Prostate gland (tissue), 2 donors: Measurements from ENCODE around the gene SPNS2. TPM values are rescaled to one million over a fixed set of nuclear protein-coding genes. Genes with fewer than 3 reads are reported as not detected.

Experiments
- DNase-seq: peaks from one replicate; pipeline ENCODE4 v3.0.0-alpha.2; 2019; ENCODE audit warnings: low spot score
- H3K27ac ChIP-seq, 2 donors: fragments of 200-600 bp; sonication (generic); 2 replicates each; pipeline ENCODE4 v1.5.1; 2017 to 2019
- H3K27me3 ChIP-seq: fragments of 200-600 bp; sonication (generic); replicated peaks from 2 replicates; pipeline ENCODE4 v1.5.1; 2019; ENCODE audit not compliant: insufficient read depth
- H3K36me3 ChIP-seq, 2 donors: fragments of 200-600 bp; sonication (generic); 1 replicate in 1 of 2; 2 replicates in 1 of 2; pipeline versions ENCODE4 v1.5.1 to v1.8.1; 2017 to 2019
- H3K4me1 ChIP-seq: fragments of 200-600 bp; sonication (generic); replicated peaks from 2 replicates; pipeline ENCODE4 v1.5.1; 2019
- H3K4me3 ChIP-seq, 2 donors: fragments of 200-600 bp; sonication (generic); 2 replicates each; pipeline ENCODE4 v1.5.1; 2017 to 2019
- H3K9me3 ChIP-seq: fragments of 200-600 bp; sonication (generic); 2 replicates; pipeline ENCODE4 v1.5.1; 2017
- POLR2A ChIP-seq: fragments of 450-650 bp; IDR thresholded peaks from one replicate; pipeline ENCODE4 v1.6.1; 2016; ENCODE audit warnings: antibody characterized with exemption, mild to moderate bottlenecking
- POLR2AphosphoS5 ChIP-seq: sonication (generic); formaldehyde crosslinking; IDR thresholded peaks from one replicate; pipeline ENCODE4 v1.6.1; 2017; ENCODE audit warnings: antibody characterized with exemption
- WGBS: methylation state at CpG from one replicate; pipeline ENCODE4 v1.1.5; 2018; 5-methylcytosine and 5-hydroxymethylcytosine counted together
- intact Hi-C: fragments of 100-400 bp; cut with DNase I; formaldehyde crosslinking; loops from one replicate; pipeline ENCODE4 v1.14.2; 2022
- total RNA-seq, 2 donors: library from RNA; depleted of rRNA; stranded (reverse); fragments of >200 nt; gene quantifications; one replicate each; pipeline ENCODE4 v1.1.0, GENCODE V29; 2016
- TF ChIP-seq, protein P1 (sequence below), 4 experiments: fragments of 200-600 bp in 2 of 4; fragments of 450-650 bp in 2 of 4; sonication (generic) in 2 of 4; IDR thresholded peaks; 1 replicate in 3 of 4; 2 replicates in 1 of 4; pipeline ENCODE4 v1.5.1; 2016 to 2019; ENCODE audit warnings: antibody characterized with exemption in 4 of 4, mild to moderate bottlenecking in 2 of 4, moderate library complexity in 2 of 4

Gene SPNS2
- total RNA-seq, 2 donors from 2014 or later: 6.6 to 14.0 TPM

DNA sequence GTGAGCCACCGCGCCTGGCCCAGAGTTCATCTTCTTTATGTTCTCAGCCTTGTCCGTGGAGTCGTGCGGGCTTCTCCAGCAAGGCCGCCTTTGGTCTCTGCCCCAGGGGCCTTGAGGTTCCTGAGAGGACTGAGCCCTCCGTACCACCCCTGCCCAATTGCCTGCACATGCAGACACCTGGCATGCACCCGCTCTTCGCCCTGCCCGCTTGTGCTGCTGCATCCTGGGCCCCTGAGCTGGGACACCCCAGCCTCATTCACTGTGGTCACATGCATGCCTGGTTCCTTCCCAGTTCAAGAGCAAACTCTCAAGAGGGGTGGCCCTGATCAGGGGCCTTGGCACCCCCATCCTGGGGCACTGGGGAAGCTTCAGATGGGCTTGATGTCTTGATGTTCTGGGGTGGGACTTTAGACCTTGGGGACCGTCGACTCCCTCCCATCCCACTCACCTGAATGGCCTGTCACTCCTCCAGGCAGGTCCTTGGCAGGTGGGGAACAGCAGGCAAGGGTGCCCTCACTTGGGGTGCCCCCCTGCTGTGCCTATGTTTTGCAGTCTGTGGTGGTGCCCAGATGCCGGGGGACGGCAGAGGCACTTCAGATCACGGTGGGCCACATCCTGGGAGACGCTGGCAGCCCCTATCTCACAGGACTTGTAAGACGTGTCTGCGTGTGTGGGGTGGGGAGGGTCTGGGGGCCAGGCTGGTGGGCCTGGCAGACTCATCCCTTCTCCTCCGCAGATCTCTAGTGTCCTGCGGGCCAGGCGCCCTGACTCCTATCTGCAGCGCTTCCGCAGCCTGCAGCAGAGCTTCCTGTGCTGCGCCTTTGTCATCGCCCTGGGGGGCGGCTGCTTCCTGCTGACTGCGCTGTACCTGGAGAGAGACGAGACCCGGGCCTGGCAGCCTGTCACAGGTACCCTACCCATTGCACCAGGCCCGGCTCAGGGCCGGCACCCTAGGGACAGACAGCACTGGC, 12.7 kb upstream of the SPNS2 start:
- WGBS: 93% methylated on average over 28 of the region's 31 CpGs
- no peaks in the 10 kb centered on the region for H3K4me1 ChIP-seq
- no peak for DNase-seq
- H3K36me3 ChIP-seq: no peaks in the 10 kb centered on the region
- TF ChIP-seq, protein P1, sequence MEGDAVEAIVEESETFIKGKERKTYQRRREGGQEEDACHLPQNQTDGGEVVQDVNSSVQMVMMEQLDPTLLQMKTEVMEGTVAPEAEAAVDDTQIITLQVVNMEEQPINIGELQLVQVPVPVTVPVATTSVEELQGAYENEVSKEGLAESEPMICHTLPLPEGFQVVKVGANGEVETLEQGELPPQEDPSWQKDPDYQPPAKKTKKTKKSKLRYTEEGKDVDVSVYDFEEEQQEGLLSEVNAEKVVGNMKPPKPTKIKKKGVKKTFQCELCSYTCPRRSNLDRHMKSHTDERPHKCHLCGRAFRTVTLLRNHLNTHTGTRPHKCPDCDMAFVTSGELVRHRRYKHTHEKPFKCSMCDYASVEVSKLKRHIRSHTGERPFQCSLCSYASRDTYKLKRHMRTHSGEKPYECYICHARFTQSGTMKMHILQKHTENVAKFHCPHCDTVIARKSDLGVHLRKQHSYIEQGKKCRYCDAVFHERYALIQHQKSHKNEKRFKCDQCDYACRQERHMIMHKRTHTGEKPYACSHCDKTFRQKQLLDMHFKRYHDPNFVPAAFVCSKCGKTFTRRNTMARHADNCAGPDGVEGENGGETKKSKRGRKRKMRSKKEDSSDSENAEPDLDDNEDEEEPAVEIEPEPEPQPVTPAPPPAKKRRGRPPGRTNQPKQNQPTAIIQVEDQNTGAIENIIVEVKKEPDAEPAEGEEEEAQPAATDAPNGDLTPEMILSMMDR (IDR thresholded peaks at IDR 0.05): no peak
- TF ChIP-seq POLR2A: no peak
- no peak for TF ChIP-seq POLR2AphosphoS5
- intact Hi-C loops: no loop called here
- H3K9me3 ChIP-seq: no peaks in the 10 kb centered on the region
- H3K27ac ChIP-seq: no peak overlapping the region
- H3K27me3 ChIP-seq: no peaks in the 10 kb centered on the region
- H3K4me3 ChIP-seq: no peak overlapping the region

DNA sequence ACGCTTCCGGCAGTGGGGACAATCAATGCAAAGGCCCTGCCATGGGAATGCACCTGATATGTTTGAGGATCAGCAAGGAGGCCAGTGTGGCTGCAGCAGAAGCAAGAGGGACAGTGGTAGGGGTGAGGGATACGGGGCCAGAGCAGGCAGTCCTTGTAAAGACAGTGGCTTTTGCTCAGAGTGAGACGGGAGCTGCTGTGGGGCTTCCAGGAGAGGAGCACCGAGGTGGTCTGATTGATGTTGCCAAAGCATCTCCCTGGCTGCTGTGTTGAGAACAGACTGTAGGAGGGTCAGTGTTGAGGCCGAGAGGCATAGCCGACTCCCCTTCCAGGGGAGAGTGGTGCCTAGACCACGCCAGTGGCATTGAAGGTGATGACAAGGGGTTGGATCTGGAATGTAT, 11.4 kb upstream of the SPNS2 start:
- no peak for DNase-seq
- no peaks in the 10 kb centered on the region for H3K27me3 ChIP-seq
- H3K9me3 ChIP-seq: no peaks in the 10 kb centered on the region
- H3K4me3 ChIP-seq: no peak overlapping the region
- no peak overlapping the region for H3K27ac ChIP-seq
- 91% methylated on average over 8 of the region's 8 CpGs for WGBS
- H3K36me3 ChIP-seq: no peaks in the 10 kb centered on the region
- no peaks in the 10 kb centered on the region for H3K4me1 ChIP-seq
- TF ChIP-seq POLR2A (no peak), POLR2AphosphoS5 (no peak)
- TF ChIP-seq, protein P1 (IDR thresholded peaks at IDR 0.05): no peak
- intact Hi-C loops: no loop called here

DNA sequence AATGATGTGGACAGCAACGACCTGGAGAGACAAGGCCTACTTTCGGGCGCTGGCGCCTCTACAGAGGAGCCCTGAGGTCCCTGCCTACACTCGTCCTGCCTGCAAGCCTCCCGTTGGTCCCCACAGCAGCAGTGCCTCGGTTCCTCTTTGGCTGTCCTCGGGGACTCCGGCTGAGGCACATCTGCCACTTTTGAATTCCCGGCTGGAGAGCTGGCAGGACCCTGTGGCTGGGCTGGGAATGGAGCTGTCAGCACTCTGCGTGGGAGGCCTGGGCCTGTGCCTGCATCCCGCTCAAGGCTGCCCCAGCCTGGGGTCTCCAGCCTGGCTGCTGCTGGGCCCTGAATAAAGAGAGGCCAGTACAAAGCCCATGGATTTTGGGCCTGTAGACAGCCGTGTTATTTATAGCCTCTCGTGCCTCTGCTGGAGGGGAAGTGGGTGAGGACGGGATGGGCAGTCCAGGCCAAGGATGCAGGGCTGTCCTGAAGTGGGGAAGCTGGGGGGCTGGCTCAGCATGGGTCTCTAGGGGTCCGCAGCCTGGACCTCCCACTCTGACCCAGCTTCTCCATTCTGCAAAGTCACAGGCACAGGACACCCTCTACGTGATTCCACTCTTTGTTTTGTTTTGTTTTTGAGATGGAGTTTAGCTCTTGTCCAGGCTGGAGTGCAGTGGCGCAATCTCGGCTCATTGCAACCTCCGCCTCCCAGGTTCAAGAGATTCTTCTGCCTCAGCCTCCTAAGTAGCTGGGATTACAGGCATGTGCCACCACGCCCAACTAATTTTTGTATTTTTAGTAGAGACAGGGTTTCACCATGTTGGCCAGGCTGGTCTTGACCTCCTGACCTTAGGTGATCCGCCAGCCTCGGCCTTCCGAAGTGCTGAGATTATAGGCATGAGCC, 10.6 kb upstream of the SPNS2 start:
- H3K9me3 ChIP-seq: no peaks in the 10 kb centered on the region
- no peak overlapping the region for H3K27ac ChIP-seq
- no peaks in the 10 kb centered on the region for H3K4me1 ChIP-seq
- no peak overlapping the region for H3K4me3 ChIP-seq
- TF ChIP-seq, protein P1 (IDR thresholded peaks at IDR 0.05): no peak
- TF ChIP-seq POLR2AphosphoS5 (no peak), POLR2A (no peak)
- 82% methylated on average over 24 of the region's 24 CpGs for WGBS
- H3K27me3 ChIP-seq: no peaks in the 10 kb centered on the region
- no peak for DNase-seq
- no peaks in the 10 kb centered on the region for H3K36me3 ChIP-seq
- intact Hi-C loops: no loop called here

DNA sequence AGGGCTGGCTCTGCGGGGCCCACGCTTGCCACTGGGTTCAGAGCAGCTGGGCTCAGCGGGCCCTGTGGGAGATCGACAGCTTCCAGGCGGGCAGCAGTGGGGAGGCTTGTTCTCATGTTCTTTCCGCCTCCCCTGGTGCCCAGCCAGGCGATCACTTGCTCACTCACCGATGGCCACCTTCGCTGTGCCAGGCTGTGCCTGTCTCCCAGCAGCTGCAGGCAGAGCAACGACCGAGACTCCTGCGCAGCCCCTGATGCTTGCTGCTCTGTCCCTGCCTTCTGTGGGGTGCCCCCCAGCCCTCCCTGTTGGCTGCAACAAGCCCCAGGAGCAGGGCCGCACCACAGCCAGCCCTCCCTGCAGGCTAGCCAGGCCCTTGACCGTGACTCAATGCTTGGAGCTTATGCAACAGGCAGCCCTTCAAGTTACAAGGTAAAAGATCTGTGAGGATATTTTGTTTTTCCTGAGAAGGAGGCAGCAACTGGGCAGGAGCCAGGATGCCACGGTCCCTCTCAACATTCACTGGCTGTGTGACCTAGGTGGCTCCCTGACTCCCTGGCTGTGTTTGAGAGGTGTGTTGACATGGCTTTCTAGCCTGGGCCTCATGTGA, 9.6 kb upstream of the SPNS2 start:
- no peak overlapping the region for H3K4me3 ChIP-seq
- intact Hi-C loops: no loop called here
- no peaks in the 10 kb centered on the region for H3K4me1 ChIP-seq
- H3K36me3 ChIP-seq: no peaks in the 10 kb centered on the region
- no peaks in the 10 kb centered on the region for H3K9me3 ChIP-seq
- DNase-seq: no peak
- WGBS: 91% methylated on average over 15 of the region's 15 CpGs
- no peak overlapping the region for H3K27ac ChIP-seq
- H3K27me3 ChIP-seq: no peaks in the 10 kb centered on the region
- TF ChIP-seq POLR2A (no peak), POLR2AphosphoS5 (no peak)
- TF ChIP-seq, protein P1 (IDR thresholded peaks at IDR 0.05): no peak
